Germinal center (tissue), 1 donor: ENCODE measurements around the gene THUMPD3.

Source experiments
- DNase-seq: peaks from one replicate; pipeline ENCODE4 v3.0.0; 2012; ENCODE audit warnings: mixed read lengths, low spot score

THUMPD3 gene

GRCh38 chr3:9420850-9421549 lies 58.1 kb downstream of the THUMPD3 start:
- no peak for DNase-seq

- no peak for DNase-seq
Measured at GRCh38 chr3:9422712-9423424, 60.0 kb downstream of the THUMPD3 start.

GRCh38 chr3:9428411-9428810 lies 65.6 kb downstream of the THUMPD3 start:
- DNase-seq = no peak

GRCh38 chr3:9430733-9431132 lies 67.9 kb downstream of the THUMPD3 start:
- DNase-seq = no peak

- no peak for DNase-seq
Measured at GRCh38 chr3:9433627-9434521, 71.0 kb downstream of the THUMPD3 start.

GRCh38 chr3:9435316-9435715 lies 72.5 kb downstream of the THUMPD3 start:
- no peak for DNase-seq
